ENCODE results near the gene LARP1.

The LARP1 gene

DNA sequence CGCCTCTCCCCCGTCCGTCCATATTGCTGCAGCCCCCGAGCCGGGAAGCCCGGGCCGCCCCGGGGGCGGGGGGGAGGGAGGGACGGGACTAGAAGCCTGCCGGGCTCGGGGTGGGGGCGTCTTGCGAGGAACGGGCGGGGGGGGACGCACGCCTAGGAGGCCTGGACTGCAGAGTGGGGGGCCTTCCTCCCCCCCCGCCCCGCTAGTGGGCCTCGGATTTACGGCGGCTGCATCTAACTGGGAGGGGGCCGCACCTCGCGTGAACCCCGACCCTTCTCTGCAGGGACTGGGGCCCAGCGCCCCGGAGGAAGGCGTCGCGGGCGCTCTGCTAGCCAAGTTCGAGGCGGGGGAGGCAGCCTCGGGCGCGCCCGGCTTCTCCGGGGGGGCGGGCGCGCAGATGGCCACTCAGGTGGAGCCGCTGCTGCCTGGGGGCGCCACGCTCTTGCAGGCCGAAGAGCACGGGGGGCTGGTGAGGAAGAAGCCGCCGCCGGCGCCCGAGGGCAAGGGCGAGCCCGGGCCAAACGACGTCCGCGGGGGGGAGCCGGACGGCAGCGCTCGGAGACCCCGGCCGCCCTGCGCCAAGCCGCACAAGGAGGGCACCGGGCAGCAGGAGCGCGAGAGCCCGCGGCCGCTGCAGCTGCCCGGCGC lies at the start of gene LARP1:
Gene LARP1 (plus strand): TSS at position 17 of the 648 bp plus-strand sequence. CDS start 381 bp downstream, at position 398.
- Mint-ChIP-seq H3K27me3 (no peaks in the 10 kb centered on the region), H3K27ac (peak within 1 kb of the TSS; percentile 99), H3K4me1 (peaks cover 51% of the 10 kb centered on the region), H3K9me3 (no peaks in the 10 kb centered on the region), H3K4me3 (peak within 1 kb of the TSS; percentile 97), H3K36me3 (ENCODE audit: low read depth) (peaks cover 23% of the 10 kb centered on the region)
- ATAC-seq: no peak
- peak; percentile 39 for DNase-seq

DNA sequence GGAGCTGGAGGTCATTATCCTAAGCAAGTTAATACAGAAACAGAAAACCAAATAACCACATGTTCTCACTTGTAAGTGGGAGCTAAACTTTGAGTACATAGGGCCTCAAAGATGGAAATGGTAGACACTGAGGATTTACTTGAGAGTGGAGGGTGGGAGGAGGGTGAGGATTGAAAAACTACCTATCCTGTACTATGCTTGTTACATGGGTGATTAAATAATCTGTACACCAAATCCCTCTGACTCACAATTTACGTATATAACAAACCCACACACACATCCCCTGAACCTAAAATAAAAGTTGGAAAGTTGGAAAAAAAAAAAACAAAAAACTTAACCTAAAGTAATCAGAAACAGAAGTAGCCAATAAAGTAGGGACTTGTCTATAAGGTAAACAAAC lies 48.8 kb upstream of the LARP1 start:
- ATAC-seq (no peak), DNase-seq (no peak)
- Mint-ChIP-seq H3K27ac (no peak overlapping the region), H3K27me3 (no peaks in the 10 kb centered on the region), H3K36me3 (ENCODE audit: low read depth) (no peaks in the 10 kb centered on the region), H3K4me3 (no peak overlapping the region), H3K9me3 (no peaks in the 10 kb centered on the region), H3K4me1 (no peaks in the 10 kb centered on the region)

DNA sequence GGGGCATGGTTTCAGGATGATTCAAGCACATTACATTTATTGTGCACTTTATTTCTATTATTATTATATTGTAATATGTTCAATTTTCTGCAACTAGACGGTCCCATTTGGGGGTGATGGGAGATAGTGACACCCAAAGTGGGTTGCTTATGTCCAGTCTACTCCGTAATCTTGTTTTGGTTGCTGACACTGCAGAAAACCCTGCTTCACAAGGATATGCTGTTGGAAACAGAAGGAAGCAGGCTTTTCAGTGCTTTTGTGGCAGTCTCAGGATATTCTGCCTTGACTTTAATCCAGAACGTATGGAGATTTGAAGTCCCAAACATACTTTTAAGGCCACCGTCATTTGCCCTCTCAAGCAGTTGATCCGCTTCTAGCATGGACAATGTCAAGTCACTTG lies 47.5 kb upstream of the LARP1 start:
- H3K27me3 Mint-ChIP-seq: no peaks in the 10 kb centered on the region
- no peak for ATAC-seq
- no peaks in the 10 kb centered on the region for H3K36me3 Mint-ChIP-seq (ENCODE audit: low read depth)
- no peak for DNase-seq
- no peak overlapping the region for H3K27ac Mint-ChIP-seq
- no peaks in the 10 kb centered on the region for H3K4me1 Mint-ChIP-seq
- no peaks in the 10 kb centered on the region for H3K9me3 Mint-ChIP-seq
- no peak overlapping the region for H3K4me3 Mint-ChIP-seq

DNA sequence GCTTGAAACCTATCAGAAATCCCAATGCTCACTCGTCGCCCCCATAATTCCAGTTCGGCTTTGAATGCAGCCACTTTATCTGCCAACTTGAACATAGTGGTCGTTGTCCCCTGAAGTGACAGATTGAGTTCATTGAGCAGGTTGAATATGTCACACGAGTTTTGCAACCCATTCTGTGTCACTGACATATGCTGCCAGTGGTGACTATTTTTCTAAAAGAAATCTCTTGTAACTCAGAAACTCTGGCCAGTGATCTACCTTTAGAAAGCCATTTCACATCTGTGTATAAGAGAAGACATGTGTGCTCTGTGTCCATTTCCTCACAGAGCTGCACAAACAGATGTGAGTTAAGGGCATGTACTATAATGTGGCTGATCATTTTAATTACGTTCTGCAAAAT lies 47.0 kb upstream of the LARP1 start:
- Mint-ChIP-seq H3K9me3 (no peaks in the 10 kb centered on the region), H3K27me3 (no peaks in the 10 kb centered on the region), H3K4me1 (peaks cover under 1% of the 10 kb centered on the region), H3K4me3 (no peak overlapping the region), H3K27ac (no peak overlapping the region), H3K36me3 (ENCODE audit: low read depth) (no peaks in the 10 kb centered on the region)
- ATAC-seq (no peak), DNase-seq (no peak)

DNA sequence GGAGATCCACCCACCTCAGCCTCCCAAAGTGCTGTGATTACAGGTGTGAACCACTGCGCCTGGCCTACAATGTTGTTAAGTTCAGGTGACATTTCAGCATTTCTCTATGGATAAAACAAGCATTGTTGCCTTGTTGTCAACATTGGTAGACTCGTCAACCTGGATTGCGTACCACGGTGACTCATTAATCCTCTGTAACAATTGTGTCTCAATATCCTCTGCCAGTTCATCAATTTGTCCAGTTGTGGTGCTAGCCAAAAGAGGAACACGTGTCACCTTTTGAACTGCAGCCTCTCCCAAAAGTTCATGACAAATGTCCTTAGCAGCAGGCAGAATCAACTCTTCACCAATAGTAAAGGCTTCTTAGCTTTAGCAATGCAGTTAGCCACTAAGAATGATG lies 46.3 kb upstream of the LARP1 start:
- H3K9me3 Mint-ChIP-seq: no peaks in the 10 kb centered on the region
- peaks cover 4% of the 10 kb centered on the region for H3K4me1 Mint-ChIP-seq
- H3K27ac Mint-ChIP-seq: no peak overlapping the region
- H3K4me3 Mint-ChIP-seq: no peak overlapping the region
- H3K27me3 Mint-ChIP-seq: no peaks in the 10 kb centered on the region
- ATAC-seq (no peak), DNase-seq (no peak)
- no peaks in the 10 kb centered on the region for H3K36me3 Mint-ChIP-seq (ENCODE audit: low read depth)

DNA sequence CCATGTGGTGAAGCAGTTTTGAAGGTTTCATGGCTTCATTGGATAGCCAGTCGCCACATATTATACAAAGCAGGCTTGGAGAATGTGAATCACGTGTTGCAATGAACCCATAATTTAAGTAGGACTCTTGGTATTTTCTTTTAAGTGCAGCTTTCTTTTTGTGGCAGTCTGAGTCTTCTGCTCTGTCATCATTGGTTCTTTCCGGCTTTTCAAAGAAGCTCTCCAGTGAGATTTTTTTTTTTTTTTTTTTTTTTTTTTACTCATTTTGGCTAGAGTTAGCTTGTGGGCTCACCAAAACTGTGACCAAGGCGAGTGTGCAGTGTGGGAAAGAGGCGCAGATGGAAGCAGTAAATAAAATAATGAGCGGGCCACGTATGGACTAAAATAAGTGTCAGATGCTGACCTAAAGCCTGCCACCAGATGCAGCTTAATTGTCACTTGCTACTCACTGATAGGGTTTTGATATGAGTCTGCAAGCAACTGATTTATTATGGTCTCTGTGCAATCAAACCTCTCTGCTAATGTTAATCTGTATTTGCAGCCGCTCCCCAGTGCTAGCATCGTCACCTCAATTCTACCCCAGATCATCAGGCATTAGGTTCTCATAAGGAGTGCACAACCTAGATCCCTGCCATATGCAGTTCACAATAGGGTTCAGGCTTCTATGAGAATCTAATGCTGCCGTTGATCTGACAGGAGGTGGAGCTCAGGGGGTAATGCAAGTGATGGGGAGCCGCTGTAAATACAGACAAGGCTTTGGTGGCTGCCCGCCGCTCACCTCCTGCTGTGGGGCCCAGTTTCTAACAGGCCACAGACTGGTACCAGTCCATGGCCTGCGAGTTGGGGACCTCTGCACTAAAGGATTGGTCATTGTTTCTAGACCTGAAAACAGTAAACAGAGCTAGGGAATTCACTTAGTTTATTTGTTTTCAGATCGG lies 45.5 kb upstream of the LARP1 start:
- Mint-ChIP-seq H3K36me3 (ENCODE audit: low read depth) (no peaks in the 10 kb centered on the region), H3K9me3 (no peaks in the 10 kb centered on the region), H3K27me3 (no peaks in the 10 kb centered on the region), H3K4me3 (no peak overlapping the region), H3K4me1 (peaks cover 8% of the 10 kb centered on the region), H3K27ac (no peak overlapping the region)
- no peak for DNase-seq
- ATAC-seq: no peak

DNA sequence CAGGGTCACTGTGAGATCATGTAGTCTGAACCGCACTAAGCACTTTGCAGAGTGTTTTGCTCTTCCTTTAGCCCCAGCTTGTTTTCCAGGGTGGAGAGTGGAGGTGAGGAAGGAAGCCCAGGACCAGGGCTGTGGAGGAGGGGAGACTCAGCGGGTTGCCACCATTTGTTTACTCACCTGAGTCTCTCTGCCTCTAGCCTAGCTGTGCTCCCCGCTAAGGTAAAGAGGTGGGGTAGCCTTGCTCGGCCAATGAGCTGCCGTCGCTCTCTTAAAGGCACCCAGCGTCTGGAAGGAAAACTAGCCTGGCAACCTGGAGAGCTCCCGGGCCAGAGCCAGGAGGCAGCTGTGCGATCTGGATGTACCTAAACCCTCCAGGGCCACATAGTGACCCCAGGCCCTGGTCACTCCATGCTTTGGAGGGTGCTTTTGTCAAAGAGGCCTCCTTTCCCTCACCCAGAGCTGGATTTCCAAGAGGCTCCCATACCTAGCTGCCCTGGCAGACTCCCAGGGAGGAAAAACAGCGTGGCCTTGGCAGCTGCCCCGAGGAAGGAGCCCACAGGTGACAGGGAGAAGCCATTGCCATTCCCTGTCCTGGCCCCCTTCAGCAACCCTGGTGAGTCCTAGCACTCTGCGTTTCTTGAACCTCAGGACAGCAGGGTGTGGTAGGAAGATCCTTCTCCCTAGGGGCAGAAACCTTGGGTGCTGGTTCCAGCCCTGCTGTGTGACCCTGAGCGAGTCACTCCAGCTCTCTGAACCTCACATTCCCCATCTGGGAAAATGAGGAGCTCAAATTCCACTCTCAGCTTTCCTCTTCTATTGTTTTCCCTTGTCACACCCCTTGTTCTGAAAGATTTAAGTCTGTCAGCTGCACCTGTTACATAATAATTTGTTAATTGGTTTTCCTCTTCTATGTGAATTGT lies 42.4 kb upstream of the LARP1 start:
- Mint-ChIP-seq H3K27me3 (no peaks in the 10 kb centered on the region), H3K4me3 (no peak overlapping the region), H3K36me3 (ENCODE audit: low read depth) (no peaks in the 10 kb centered on the region), H3K4me1 (peaks cover 12% of the 10 kb centered on the region), H3K27ac (no peak overlapping the region), H3K9me3 (no peaks in the 10 kb centered on the region)
- no peak for DNase-seq
- no peak for ATAC-seq

DNA sequence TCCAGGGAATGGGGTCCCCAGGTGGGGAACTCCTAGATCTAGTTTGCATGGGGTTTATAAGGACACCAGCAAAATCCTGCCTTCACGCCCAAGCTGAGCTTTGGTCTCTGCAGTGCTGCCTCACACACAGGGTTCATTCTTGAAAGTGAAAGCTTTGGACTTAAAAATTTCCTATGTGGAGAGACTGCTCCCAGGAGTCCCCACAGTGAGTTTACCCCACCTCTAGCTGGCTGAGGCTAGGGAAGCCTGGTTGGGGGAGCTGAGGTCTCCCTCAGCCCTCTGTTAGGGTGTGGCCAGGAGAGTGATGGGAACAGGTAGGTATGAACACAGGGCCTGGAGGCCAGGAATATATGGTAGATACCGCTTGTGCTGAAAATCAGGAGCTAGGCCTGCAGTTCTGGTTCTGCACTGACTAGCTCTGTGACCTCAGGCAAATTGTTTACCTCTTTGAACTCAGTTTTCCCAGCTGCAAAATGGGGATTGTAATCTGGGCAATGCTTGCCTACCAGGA lies 41.5 kb upstream of the LARP1 start:
- ATAC-seq (no peak), DNase-seq (no peak)
- no peaks in the 10 kb centered on the region for H3K9me3 Mint-ChIP-seq
- H3K27me3 Mint-ChIP-seq: no peaks in the 10 kb centered on the region
- no peaks in the 10 kb centered on the region for H3K36me3 Mint-ChIP-seq (ENCODE audit: low read depth)
- H3K4me1 Mint-ChIP-seq: peaks cover 12% of the 10 kb centered on the region
- H3K27ac Mint-ChIP-seq: no peak overlapping the region
- no peak overlapping the region for H3K4me3 Mint-ChIP-seq

DNA sequence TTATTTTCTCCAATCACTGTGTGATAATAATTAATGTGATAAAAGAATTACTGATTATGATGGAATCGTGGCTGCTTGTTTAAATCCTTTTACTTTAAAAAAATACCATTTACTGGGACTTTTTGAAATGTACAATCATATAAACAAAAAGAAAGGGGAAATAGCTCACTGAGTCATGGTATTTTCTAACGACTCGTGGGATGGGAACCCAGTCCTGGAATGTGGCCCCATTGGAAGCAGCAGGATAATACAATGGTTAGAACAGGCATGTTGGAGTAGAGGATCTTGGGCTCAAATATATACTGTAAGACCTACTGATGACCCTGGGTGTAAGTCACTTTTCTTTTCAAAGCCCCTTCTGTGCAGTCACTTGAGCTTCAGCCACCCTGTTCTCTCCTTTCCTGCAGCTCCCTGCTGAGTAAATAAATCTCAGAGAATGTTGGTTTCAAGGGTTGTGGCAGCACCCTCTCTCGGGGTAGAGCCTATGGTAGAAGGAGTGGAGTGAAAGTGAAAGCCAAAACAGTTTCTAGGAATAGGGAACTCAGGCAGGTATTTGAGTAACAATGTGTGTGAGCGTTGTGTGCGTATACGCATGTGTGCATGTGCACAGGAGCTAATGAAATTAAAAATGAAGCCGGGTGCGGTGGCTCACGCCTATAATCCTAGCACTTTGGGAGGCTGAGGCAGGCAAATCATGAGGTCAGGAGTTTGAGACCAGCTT lies 40.8 kb upstream of the LARP1 start:
- ATAC-seq: peak; percentile 73
- no peaks in the 10 kb centered on the region for H3K9me3 Mint-ChIP-seq
- no peaks in the 10 kb centered on the region for H3K36me3 Mint-ChIP-seq (ENCODE audit: low read depth)
- H3K27me3 Mint-ChIP-seq: no peaks in the 10 kb centered on the region
- H3K4me1 Mint-ChIP-seq: peaks cover 12% of the 10 kb centered on the region
- H3K27ac Mint-ChIP-seq: peak overlapping the region; percentile 33
- H3K4me3 Mint-ChIP-seq: no peak overlapping the region
- no peak for DNase-seq

DNA sequence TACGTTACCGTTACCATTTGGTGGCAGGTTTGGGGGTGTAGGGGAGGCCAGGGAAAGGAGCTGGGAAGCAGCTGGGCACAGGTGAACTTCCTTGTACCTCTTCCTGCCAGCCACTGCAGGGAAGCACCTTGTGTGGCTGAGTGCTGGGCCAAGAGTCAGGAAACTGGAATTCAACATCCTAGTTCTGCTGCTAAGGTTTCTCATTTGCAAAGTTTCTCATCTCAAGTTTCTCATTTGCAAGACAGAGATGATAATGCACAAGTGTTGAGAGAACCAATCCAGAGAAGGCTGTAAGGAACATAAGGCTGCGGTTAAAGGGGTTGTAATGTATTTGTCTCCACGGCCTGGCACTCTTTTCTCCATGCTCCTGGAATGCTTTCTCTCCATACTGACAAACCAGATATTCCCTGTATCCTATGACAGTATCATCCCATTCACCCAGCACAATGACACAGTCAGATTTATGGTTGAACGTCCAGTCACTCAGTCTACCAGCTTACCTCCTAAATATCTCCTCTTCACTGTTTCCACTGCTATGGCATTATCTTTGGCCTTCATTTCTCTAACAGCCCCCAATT lies 33.6 kb upstream of the LARP1 start:
- ATAC-seq: no peak
- H3K27me3 Mint-ChIP-seq: no peaks in the 10 kb centered on the region
- H3K4me3 Mint-ChIP-seq: no peak overlapping the region
- H3K36me3 Mint-ChIP-seq (ENCODE audit: low read depth): no peaks in the 10 kb centered on the region
- peak overlapping the region; percentile 12 for H3K27ac Mint-ChIP-seq
- no peaks in the 10 kb centered on the region for H3K9me3 Mint-ChIP-seq
- DNase-seq: no peak
- no peaks in the 10 kb centered on the region for H3K4me1 Mint-ChIP-seq

DNA sequence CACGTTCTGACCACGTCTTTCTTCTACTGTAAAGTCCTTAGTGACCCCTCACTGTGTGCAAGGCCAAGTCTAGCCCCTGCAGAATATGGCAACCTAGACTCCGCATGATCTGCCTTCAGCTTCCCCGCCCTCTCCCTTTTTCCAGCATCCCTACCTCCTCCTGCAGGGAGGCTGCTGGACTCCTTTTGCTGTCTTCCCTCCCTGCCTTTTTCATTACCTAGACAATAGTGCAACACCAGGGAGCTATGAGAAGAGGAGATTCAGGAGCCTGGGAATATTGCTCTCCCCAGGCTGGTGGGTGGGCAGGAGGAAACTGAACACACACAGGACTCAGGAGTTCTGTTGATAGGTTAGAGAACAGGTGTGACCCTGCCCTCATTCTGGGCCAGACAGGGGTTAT lies 33.1 kb upstream of the LARP1 start:
- DNase-seq (no peak), ATAC-seq (no peak)
- H3K4me1 Mint-ChIP-seq: no peaks in the 10 kb centered on the region
- H3K36me3 Mint-ChIP-seq (ENCODE audit: low read depth): no peaks in the 10 kb centered on the region
- no peaks in the 10 kb centered on the region for H3K9me3 Mint-ChIP-seq
- no peak overlapping the region for H3K4me3 Mint-ChIP-seq
- H3K27me3 Mint-ChIP-seq: no peaks in the 10 kb centered on the region
- peak overlapping the region; percentile 12 for H3K27ac Mint-ChIP-seq

DNA sequence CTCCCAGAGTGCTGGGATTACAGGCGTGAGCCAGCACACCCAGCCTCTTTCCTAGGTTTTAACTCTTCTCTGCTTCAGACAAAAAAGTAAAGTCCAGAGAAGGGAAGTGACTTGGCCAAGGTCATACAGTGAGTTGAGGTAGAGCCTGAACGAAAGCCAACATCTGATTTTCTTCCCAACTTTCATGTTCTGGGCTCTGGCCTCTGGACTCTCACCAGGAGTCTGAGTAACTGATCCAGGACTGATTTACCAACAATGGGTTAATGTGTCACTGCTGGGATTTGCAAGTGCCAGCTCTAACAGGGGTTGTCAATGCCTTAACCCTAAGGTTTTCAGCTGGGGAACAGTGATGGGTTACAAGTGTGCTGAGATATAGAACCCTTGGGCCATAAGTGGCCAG lies 32.2 kb upstream of the LARP1 start:
- ATAC-seq: no peak
- no peak overlapping the region for H3K4me3 Mint-ChIP-seq
- no peaks in the 10 kb centered on the region for H3K27me3 Mint-ChIP-seq
- no peaks in the 10 kb centered on the region for H3K4me1 Mint-ChIP-seq
- no peak overlapping the region for H3K27ac Mint-ChIP-seq
- no peak for DNase-seq
- no peaks in the 10 kb centered on the region for H3K9me3 Mint-ChIP-seq
- no peaks in the 10 kb centered on the region for H3K36me3 Mint-ChIP-seq (ENCODE audit: low read depth)

DNA sequence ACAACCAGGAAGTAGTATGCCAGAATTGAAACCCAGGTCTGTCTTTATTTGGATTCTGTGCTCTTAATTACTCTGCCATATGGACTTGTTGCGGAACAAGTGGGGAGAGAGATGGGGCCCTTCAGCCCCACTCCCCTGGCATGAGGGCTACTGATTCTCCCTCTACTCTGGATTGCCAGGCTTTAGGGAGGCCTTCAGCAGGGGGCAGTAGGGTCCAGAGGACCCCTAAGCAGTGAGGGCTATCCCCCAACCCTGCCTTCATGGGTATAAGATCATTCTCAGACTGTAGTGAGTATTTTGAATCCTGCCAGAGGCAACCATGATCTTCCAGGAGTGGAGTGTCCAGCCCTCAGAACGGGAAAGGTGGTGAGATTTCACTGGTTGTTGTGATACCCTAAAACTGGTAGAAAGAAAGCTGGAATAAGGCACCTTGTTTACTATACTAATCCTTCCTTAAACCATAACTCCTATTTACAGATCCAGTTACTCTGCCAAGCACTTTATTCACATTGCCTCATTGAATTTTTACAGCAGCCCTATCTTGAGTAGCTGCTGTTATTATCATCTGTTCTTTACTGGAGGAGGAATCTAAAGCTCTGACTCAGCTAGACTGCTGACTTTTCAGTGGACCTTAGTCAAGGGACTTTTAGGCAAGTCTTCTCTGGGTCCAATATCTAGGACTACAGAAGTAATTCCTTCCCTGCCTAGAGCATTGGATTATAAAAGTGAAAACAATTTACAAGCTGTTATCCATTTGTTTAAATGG lies 31.3 kb upstream of the LARP1 start:
- Mint-ChIP-seq H3K36me3 (ENCODE audit: low read depth) (no peaks in the 10 kb centered on the region), H3K4me1 (no peaks in the 10 kb centered on the region), H3K27ac (no peak overlapping the region), H3K9me3 (no peaks in the 10 kb centered on the region), H3K27me3 (no peaks in the 10 kb centered on the region), H3K4me3 (no peak overlapping the region)
- ATAC-seq (no peak), DNase-seq (no peak)

All from activated naive CD8-positive, alpha-beta T cell treated with anti-CD3 and anti-CD28 coated beads, Interleukin-2, amount 50 U/mL, for 24 hours (primary cell).